Gastrocnemius medialis (tissue), 4 donors: ENCODE data around the gene PPT1. TPM values are rescaled to one million over a fixed set of nuclear protein-coding genes. Genes with fewer than 3 reads are reported as not detected.
A peak's percentile ranks its signal among the peaks of the same experiment; 100 is the strongest.

Experiments used
- ATAC-seq, 2 donors: fragments of 150-250 bp; one replicate each; pipeline ENCODE4 v1.9.1; 2016
- DNase-seq, 2 donors: peaks; one replicate each; pipeline ENCODE4 v3.0.0-alpha.2; 2019
- H3K27ac ChIP-seq, 4 donors: fragments of 200-600 bp; sonication (generic); 1 replicate in 1 of 4; 2 replicates in 3 of 4; pipeline ENCODE4 v1.5.1; 2016 to 2018; ENCODE audit warnings: mild to moderate bottlenecking in 2 of 4, moderate library complexity in 1 of 4
- H3K27me3 ChIP-seq, 3 donors: fragments of 200-600 bp; sonication (generic) in 2 of 3; 1 replicate in 1 of 3; 2 replicates in 2 of 3; pipeline versions ENCODE4 v1.5.1 to v1.6.0; 2016 to 2019; ENCODE audit warnings: mild to moderate bottlenecking in 1 of 3, moderate library complexity in 1 of 3
- H3K36me3 ChIP-seq, 2 donors: fragments of 200-600 bp; sonication (generic) in 1 of 2; one replicate each; pipeline ENCODE4 v1.5.1; 2017 to 2018
- H3K4me1 ChIP-seq, 2 donors: fragments of 200-600 bp; sonication (generic) in 1 of 2; one replicate each; pipeline ENCODE4 v1.5.1; 2016 to 2017; ENCODE audit warnings: mild to moderate bottlenecking in 2 of 2
- H3K4me3 ChIP-seq, 4 donors: fragments of 200-600 bp; sonication (generic) in 3 of 4; 1 replicate in 1 of 4; 2 replicates in 3 of 4; pipeline ENCODE4 v1.5.1; 2016 to 2019; ENCODE audit warnings: mild to moderate bottlenecking in 2 of 4
- H3K9me3 ChIP-seq, 3 donors: fragments of 200-600 bp; sonication (generic) in 2 of 3; 1 replicate in 1 of 3; 2 replicates in 2 of 3; pipeline ENCODE4 v1.5.1; 2016 to 2019
- CTCF ChIP-seq, 5 experiments: fragments of 450-650 bp in 3 of 5; fragments of 200-600 bp in 2 of 5; sonication (generic) in 2 of 5; IDR thresholded peaks in 4 of 5; conservative IDR thresholded peaks in 1 of 5; 1 replicate in 4 of 5; 2 replicates in 1 of 5; pipeline ENCODE4 v1.5.1; 2016 to 2019; ENCODE audit warnings: antibody characterized with exemption in 5 of 5, mild to moderate bottlenecking in 3 of 5, moderate library complexity in 3 of 5
- POLR2A ChIP-seq, 2 donors: fragments of 450-650 bp; IDR thresholded peaks; one replicate each; pipeline ENCODE4 v1.6.1; 2017; ENCODE audit warnings: antibody characterized with exemption in 2 of 2, mild to moderate bottlenecking in 2 of 2, moderate library complexity in 2 of 2
- in situ Hi-C, 4 donors: fragments of 200-750 bp; cut with MboI; loops; one replicate each; pipeline versions ENCODE4 v1.15.0 to v1.8.0; 2017; ENCODE audit warnings: low sequenced_read_pairs in 4 of 4
- intact Hi-C: fragments of 100-400 bp; cut with DNase I; formaldehyde crosslinking; loops from one replicate; pipeline ENCODE4 v1.15.1; 2023; ENCODE audit warnings: low total_unique reads
- total RNA-seq, 4 donors: library from RNA; depleted of rRNA; stranded (reverse); fragments of >200 nt; gene quantifications; one replicate each; pipeline versions ENCODE4 v1.1.0 to v1.2.3, GENCODE V29; 2016

Gene PPT1
- total RNA-seq, 4 donors from 2014 or later, result 8.5 to 23.2 (median 13.4) TPM

GRCh38 chr1:40133839-40134238, 36.8 kb upstream of the PPT1 start:
- H3K9me3 ChIP-seq, result no peaks in the 10 kb centered on the region
- H3K27me3 ChIP-seq, result peaks cover 33 to 40% (median 34%) of the 10 kb centered on the region in 3 donors
- ATAC-seq (no peak), DNase-seq (no peak)
- in situ Hi-C loops, result no loop called here
- no peaks in the 10 kb centered on the region for H3K36me3 ChIP-seq
- no peak overlapping the region for H3K4me3 ChIP-seq
- intact Hi-C loops, result no loop called here
- no peak overlapping the region for H3K27ac ChIP-seq
- no peak for TF ChIP-seq CTCF (IDR thresholded peaks at IDR 0.05 in 4 of 5, conservative IDR thresholded peaks at IDR 0.05 in 1 of 5)
- no peak for TF ChIP-seq POLR2A (IDR thresholded peaks at IDR 0.05)
- no peaks in the 10 kb centered on the region for H3K4me1 ChIP-seq

GRCh38 chr1:40133312-40133665, 36.2 kb upstream of the PPT1 start:
- Histone ChIP-seq H3K36me3 (no peaks in the 10 kb centered on the region), H3K27ac (no peak overlapping the region), H3K9me3 (no peaks in the 10 kb centered on the region), H3K4me3 (peak overlapping the region in 1 of 4 donors; percentile 40), H3K4me1 (no peaks in the 10 kb centered on the region), H3K27me3 (peaks cover 33 to 40% (median 34%) of the 10 kb centered on the region in 3 donors)
- TF ChIP-seq POLR2A (IDR thresholded peaks at IDR 0.05) (no peak), CTCF (IDR thresholded peaks at IDR 0.05 in 4 of 5, conservative IDR thresholded peaks at IDR 0.05 in 1 of 5) (no peak)
- in situ Hi-C loops, result no loop called here
- no peak for DNase-seq
- intact Hi-C loops, result no loop called here
- ATAC-seq, result no peak

- TF ChIP-seq CTCF (IDR thresholded peaks at IDR 0.05 in 4 of 5, conservative IDR thresholded peaks at IDR 0.05 in 1 of 5) (no peak), POLR2A (IDR thresholded peaks at IDR 0.05) (no peak)
- H3K36me3 ChIP-seq, result no peaks in the 10 kb centered on the region
- H3K27ac ChIP-seq, result no peak overlapping the region
- intact Hi-C loops (no loop called here), in situ Hi-C loops (no loop called here)
- peaks cover 33 to 40% (median 37%) of the 10 kb centered on the region in 3 donors for H3K27me3 ChIP-seq
- DNase-seq (no peak), ATAC-seq (no peak)
- peak overlapping the region; percentile 27 to 40 (median 28) for H3K4me3 ChIP-seq
- no peaks in the 10 kb centered on the region for H3K4me1 ChIP-seq
- no peaks in the 10 kb centered on the region for H3K9me3 ChIP-seq
Measured at GRCh38 chr1:40132383-40133311, 35.6 kb upstream of the PPT1 start.

GRCh38 chr1:40130892-40131291, 33.8 kb upstream of the PPT1 start:
- Histone ChIP-seq H3K9me3 (no peaks in the 10 kb centered on the region), H3K27ac (no peak overlapping the region), H3K36me3 (no peaks in the 10 kb centered on the region), H3K4me3 (no peak overlapping the region), H3K4me1 (no peaks in the 10 kb centered on the region), H3K27me3 (peaks cover 33 to 40% (median 36%) of the 10 kb centered on the region in 3 donors)
- TF ChIP-seq POLR2A (IDR thresholded peaks at IDR 0.05) (no peak), CTCF (IDR thresholded peaks at IDR 0.05 in 4 of 5, conservative IDR thresholded peaks at IDR 0.05 in 1 of 5) (no peak)
- intact Hi-C loops, result no loop called here
- no peak for DNase-seq
- ATAC-seq, result no peak
- in situ Hi-C loops, result no loop called here
